ENCODE results near the gene ASIC5.

DNA sequence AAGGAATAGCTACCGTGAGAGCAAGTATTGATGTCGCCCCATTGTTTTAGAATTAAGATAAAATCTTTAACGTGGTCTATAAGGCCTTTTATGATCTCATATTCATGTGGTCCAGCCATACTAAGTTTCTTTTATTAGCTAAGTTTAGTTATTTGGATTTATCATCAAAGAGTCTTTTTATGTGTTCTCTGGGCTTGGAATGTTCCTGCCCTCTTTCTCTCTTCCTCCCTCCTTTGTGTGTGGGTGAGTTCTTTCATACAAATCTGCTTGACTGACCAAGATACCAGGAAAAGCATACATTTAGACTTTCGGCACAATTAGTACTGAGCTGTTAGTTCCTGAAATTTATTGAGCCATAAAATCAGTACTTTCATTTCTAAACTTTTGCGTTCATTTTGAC lies 48.7 kb upstream of the ASIC5 start:
- TF ChIP-seq POLR2A (IDR thresholded peaks at IDR 0.05): no peak
- TF ChIP-seq, protein P1, sequence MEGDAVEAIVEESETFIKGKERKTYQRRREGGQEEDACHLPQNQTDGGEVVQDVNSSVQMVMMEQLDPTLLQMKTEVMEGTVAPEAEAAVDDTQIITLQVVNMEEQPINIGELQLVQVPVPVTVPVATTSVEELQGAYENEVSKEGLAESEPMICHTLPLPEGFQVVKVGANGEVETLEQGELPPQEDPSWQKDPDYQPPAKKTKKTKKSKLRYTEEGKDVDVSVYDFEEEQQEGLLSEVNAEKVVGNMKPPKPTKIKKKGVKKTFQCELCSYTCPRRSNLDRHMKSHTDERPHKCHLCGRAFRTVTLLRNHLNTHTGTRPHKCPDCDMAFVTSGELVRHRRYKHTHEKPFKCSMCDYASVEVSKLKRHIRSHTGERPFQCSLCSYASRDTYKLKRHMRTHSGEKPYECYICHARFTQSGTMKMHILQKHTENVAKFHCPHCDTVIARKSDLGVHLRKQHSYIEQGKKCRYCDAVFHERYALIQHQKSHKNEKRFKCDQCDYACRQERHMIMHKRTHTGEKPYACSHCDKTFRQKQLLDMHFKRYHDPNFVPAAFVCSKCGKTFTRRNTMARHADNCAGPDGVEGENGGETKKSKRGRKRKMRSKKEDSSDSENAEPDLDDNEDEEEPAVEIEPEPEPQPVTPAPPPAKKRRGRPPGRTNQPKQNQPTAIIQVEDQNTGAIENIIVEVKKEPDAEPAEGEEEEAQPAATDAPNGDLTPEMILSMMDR (IDR thresholded peaks at IDR 0.05): no peak

All from heart left ventricle (tissue), 13 donors.